ENCODE results near the gene ANKRD17. TPM values are rescaled to one million over a fixed set of nuclear protein-coding genes. Genes with fewer than 3 reads are reported as not detected.
"Not testable (repeated sequence)": the region's sequence is repeated elsewhere in the genome, so short reads cannot be mapped to it uniquely, and the experiment has no call there.

Gene ANKRD17
- polyA plus RNA-seq, 1 donor from 2014 or later = 30.4 TPM

DNA sequence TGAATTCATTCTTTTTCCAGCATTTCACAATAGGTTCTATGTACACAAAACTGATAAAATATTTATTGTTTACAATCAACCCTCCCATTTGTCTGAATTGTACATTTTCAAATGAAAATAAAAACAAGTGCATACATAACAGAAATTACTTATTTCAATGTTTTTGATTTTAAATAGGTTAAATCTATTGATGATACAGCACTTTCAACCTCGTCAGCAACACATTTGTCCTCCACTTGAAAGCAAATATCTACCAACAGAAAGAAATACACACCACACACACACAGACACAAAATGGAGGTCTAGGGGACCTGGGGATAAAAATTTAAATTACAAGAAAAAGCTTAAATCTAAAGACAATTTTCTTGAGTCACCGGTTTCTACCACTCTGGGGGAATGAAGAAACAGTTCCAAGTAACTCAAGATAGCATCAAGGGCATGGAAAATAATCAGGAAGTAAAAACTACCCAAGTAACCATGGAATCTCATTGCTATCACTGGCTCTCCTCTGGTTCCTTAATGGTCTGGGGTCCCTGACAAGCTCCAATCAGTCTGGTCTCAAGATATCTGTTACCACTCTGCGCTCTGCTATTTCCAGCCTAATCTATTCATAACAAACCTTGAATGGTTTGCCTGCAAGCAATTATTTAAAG, 27.6 kb downstream of the ANKRD17 start:
- H3K4me2 ChIP-seq (ENCODE audit: low read length) = no peak overlapping the region
- no peaks in the 10 kb centered on the region for H4K20me1 ChIP-seq (ENCODE audit: insufficient read depth)
- TF ChIP-seq EZH2 (IDR thresholded peaks at IDR 0.05; ENCODE audit: borderline replicate concordance, insufficient read depth, low read length, poor library complexity, severe bottlenecking) (no peak), EP300 (conservative IDR thresholded peaks at IDR 0.05; ENCODE audit: poor library complexity, severe bottlenecking) (no peak), MXI1 (conservative IDR thresholded peaks at IDR 0.05; ENCODE audit: poor library complexity, severe bottlenecking) (no peak), RAD21 (conservative IDR thresholded peaks at IDR 0.05) (no peak), POLR2AphosphoS5 (IDR thresholded peaks at IDR 0.05) (no peak), TAF1 (IDR thresholded peaks at IDR 0.05; ENCODE audit: low read depth) (no peak), SMC3 (conservative IDR thresholded peaks at IDR 0.05; ENCODE audit: poor library complexity) (no peak)
- TF ChIP-seq, protein P1, sequence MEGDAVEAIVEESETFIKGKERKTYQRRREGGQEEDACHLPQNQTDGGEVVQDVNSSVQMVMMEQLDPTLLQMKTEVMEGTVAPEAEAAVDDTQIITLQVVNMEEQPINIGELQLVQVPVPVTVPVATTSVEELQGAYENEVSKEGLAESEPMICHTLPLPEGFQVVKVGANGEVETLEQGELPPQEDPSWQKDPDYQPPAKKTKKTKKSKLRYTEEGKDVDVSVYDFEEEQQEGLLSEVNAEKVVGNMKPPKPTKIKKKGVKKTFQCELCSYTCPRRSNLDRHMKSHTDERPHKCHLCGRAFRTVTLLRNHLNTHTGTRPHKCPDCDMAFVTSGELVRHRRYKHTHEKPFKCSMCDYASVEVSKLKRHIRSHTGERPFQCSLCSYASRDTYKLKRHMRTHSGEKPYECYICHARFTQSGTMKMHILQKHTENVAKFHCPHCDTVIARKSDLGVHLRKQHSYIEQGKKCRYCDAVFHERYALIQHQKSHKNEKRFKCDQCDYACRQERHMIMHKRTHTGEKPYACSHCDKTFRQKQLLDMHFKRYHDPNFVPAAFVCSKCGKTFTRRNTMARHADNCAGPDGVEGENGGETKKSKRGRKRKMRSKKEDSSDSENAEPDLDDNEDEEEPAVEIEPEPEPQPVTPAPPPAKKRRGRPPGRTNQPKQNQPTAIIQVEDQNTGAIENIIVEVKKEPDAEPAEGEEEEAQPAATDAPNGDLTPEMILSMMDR (IDR thresholded peaks at IDR 0.05; ENCODE audit: poor library complexity, severe bottlenecking) = no peak
- TF ChIP-seq, protein P2, sequence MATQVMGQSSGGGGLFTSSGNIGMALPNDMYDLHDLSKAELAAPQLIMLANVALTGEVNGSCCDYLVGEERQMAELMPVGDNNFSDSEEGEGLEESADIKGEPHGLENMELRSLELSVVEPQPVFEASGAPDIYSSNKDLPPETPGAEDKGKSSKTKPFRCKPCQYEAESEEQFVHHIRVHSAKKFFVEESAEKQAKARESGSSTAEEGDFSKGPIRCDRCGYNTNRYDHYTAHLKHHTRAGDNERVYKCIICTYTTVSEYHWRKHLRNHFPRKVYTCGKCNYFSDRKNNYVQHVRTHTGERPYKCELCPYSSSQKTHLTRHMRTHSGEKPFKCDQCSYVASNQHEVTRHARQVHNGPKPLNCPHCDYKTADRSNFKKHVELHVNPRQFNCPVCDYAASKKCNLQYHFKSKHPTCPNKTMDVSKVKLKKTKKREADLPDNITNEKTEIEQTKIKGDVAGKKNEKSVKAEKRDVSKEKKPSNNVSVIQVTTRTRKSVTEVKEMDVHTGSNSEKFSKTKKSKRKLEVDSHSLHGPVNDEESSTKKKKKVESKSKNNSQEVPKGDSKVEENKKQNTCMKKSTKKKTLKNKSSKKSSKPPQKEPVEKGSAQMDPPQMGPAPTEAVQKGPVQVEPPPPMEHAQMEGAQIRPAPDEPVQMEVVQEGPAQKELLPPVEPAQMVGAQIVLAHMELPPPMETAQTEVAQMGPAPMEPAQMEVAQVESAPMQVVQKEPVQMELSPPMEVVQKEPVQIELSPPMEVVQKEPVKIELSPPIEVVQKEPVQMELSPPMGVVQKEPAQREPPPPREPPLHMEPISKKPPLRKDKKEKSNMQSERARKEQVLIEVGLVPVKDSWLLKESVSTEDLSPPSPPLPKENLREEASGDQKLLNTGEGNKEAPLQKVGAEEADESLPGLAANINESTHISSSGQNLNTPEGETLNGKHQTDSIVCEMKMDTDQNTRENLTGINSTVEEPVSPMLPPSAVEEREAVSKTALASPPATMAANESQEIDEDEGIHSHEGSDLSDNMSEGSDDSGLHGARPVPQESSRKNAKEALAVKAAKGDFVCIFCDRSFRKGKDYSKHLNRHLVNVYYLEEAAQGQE (IDR thresholded peaks at IDR 0.05; ENCODE audit: borderline replicate concordance) = no peak
- H3K9me3 ChIP-seq (ENCODE audit: low read length) = no peaks in the 10 kb centered on the region
- H3K79me2 ChIP-seq (replicated peaks; ENCODE audit: insufficient read depth, low read length) = peaks cover 17% of the 10 kb centered on the region
- no peak overlapping the region for H3K9ac ChIP-seq (ENCODE audit: low read length)
- H3K9me2 ChIP-seq (ENCODE audit: insufficient read depth, low read length) = no peaks in the 10 kb centered on the region
- no peak overlapping the region for H2AFZ ChIP-seq (ENCODE audit: low read depth, low read length)
- no peak overlapping the region for H3K4me3 ChIP-seq (ENCODE audit: low read length)
- no peaks in the 10 kb centered on the region for H3K27me3 ChIP-seq (ENCODE audit: insufficient read depth, low read depth, low read length)
- no peaks in the 10 kb centered on the region for H3K36me3 ChIP-seq (ENCODE audit: insufficient read depth, low read length)
- no peak overlapping the region for H3K27ac ChIP-seq (ENCODE audit: low read length)
- no peaks in the 10 kb centered on the region for H3F3A ChIP-seq (ENCODE audit: insufficient read depth, low read length, poor library complexity, severe bottlenecking)

GRCh38 chr4:73228800-73229199, 29.8 kb downstream of the ANKRD17 start:
- not testable (repeated sequence) for H3K4me3 ChIP-seq (ENCODE audit: low read length); H2AFZ ChIP-seq (ENCODE audit: low read depth, low read length); H3F3A ChIP-seq (ENCODE audit: insufficient read depth, low read length, poor library complexity, severe bottlenecking); H3K9ac ChIP-seq (ENCODE audit: low read length); H3K27ac ChIP-seq (ENCODE audit: low read length); H3K27me3 ChIP-seq (ENCODE audit: insufficient read depth, low read depth, low read length); H3K9me3 ChIP-seq (ENCODE audit: low read length); H3K79me2 ChIP-seq (replicated peaks; ENCODE audit: insufficient read depth, low read length); H3K36me3 ChIP-seq (ENCODE audit: insufficient read depth, low read length); H4K20me1 ChIP-seq (ENCODE audit: insufficient read depth); H3K4me2 ChIP-seq (ENCODE audit: low read length); H3K9me2 ChIP-seq (ENCODE audit: insufficient read depth, low read length)
